DMS153 treated with DMSO at 0.1 percent for 48 hours (cell line): Measurements from ENCODE around the gene MAST1.
"Not testable (repeated sequence)": the region's sequence is repeated elsewhere in the genome, so short reads cannot be mapped to it uniquely, and the experiment has no call there.

Experiments
- DNase-seq: peaks from one replicate; lab custom pipeline; 2025; ENCODE audit not compliant: unreplicated experiment; lab: John Stamatoyannopoulos, UW

Gene MAST1

DNA sequence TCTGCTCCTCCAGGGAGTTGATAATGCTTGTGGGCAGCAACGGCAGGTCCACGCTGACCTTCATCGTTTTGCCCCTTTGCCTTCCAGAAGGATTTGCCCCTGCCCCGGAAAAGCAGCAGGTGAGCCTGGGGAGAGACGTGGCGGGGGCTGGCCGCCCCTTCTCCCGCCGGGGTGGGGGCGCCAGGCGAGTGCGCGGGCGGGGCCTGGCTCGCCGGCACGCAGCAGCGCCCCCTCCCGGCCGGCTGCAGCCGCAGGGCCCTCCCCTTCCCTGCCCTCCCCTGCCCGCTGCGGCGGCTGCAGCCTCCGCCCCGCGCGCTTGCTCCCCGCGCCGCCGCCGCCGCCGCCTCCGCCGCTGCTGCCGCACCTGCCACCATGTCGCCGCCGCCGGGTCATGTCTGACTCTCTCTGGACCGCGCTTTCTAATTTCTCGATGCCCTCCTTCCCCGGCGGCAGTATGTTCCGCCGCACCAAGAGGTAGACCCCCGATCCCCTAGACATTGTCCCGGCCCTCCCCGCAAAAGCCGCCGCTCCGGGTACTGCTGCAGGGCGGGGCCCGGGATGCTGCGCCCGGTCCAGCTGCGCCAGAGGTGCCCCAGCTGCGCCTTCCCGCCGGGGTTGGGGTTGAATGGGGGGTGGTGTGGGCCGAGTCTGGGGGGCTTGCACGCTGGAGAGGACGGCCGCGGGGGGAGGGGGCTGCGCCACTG is at the start of gene MAST1:
MAST1 (plus strand) TSS at position 334 of the 704 bp plus-strand sequence; CDS start at position 392, 58 bp downstream.
- DNase-seq: peak; percentile 12

DNA sequence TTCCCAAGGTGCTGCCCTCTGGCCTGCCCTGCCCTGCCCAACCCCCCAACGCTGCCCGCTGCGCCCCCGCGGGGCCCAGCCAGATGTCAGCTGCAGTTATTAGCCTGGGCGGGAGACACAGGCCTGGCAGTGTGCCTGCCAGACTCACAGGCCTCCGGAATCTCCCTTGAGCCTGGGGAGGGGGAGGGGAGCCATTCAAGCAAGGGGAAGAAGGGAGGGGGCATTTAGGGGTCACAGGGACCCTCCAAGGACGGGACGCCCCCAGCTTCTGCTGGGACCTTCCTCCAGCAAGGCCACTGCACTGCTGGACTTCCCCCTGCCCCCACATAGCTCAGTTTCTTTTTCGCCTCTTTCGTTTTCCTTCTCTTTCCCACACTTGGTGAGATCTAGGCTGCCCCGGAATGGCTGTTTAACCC is 49.6 kb upstream of the MAST1 start:
- DNase-seq: peak; percentile 35

DNA sequence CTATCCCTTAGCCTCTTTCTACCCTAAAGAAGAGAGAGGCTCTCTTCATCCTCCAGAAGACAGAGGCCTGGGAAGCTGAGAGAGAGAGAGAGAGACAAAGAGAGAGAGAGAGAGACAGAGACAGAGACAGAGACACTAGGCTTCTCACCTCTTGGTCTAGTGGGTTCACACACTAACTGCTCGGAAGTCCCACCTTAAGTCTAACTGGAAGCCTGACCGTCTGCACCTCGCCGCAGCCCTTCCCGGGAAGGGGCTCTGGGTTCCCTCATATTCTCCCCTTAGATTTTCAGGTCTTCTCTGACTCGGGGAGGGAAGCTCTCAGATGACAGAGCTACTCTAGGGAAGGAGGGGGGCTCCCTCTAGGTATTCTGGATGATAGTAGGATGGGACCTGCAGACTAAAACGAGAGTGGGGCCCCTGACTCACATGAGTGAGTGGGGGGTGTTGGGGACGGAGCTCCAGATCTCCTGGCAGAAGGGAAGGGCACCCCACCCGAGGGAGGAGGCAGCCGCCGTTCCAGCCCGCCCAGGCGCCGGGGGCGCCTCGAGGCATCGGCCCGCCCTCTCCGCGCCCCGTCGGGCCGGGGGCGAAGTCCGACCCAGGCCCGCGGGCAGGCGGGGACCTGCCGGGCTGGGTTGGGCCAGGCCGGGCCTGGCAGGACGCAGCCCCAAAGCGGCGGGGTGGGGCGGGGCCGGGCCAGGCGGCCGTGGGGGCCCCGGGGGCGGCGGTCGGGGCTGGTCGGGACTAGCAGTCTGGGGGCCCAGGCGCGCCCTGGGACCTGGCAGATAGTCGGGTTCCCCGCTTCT is 49.0 kb upstream of the MAST1 start:
- no peak for DNase-seq

DNA sequence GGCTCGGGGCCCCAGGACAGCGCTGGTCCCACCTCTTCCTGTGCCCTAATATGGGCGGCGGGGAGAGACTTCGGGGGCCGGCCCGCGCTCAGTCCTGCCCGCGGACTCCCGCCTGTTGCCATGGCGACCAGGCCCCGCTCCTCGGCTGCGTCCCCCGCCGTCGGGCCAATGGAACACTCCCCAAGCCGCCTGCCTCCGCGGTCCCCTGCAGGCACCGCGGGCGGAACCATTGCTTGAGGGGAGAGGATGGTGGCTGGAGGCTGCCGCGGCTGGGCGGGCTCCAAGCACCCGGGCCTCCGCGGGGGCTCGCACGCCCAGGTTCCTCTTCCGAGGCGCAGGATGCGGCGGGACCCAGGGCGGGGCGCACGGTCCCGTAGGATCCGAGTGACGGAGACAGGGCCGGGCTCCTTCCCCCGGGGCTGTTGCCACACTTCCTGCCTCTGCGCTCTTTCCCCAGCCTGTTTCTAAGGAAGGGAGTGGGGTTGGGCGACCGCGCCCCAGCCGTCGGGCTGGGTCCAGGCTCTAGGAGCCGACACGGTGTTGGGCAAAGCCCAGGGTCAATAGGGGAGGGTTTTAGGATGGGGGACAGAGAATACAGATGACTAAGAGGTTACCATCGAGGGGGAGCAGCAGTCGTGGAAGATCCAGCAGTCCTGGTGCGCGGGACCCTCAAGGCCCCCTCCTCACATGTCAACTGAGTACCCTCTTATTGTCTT is 48.3 kb upstream of the MAST1 start:
- DNase-seq: peak; percentile 77

DNA sequence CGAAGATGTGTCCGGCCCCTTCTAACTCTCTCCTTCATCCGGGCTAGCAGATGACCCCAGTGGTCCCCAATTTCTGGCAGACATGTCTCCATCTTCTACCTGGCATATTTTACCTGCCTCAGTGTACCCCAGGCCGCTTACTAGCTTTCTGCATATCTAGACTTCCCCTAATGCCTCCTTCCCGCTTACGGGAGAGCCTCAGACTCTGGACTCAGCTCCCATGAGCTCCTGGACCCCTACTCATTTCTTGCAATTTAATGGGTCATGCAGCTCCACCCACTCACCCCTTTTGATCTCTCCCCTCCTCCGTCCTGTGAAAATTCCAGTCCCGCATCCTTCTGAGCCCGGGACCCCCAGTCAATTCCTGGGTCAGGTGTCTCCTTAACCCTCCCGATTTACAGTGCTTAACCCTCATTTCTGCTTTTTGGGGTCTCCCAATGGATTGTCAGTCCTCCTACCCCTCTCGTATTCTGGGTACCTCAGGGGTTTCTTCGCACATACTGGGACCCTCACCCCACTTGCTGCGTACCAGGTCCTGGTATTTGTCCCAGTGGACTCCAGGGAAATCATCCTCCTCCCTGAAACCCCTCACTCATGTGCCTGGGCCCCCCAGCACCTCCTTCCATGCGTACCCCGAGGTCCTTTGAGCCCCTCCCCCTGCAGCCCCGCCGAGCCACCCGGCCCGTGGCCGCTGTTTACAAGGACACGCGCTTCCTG is 47.5 kb upstream of the MAST1 start:
- DNase-seq: no peak

DNA sequence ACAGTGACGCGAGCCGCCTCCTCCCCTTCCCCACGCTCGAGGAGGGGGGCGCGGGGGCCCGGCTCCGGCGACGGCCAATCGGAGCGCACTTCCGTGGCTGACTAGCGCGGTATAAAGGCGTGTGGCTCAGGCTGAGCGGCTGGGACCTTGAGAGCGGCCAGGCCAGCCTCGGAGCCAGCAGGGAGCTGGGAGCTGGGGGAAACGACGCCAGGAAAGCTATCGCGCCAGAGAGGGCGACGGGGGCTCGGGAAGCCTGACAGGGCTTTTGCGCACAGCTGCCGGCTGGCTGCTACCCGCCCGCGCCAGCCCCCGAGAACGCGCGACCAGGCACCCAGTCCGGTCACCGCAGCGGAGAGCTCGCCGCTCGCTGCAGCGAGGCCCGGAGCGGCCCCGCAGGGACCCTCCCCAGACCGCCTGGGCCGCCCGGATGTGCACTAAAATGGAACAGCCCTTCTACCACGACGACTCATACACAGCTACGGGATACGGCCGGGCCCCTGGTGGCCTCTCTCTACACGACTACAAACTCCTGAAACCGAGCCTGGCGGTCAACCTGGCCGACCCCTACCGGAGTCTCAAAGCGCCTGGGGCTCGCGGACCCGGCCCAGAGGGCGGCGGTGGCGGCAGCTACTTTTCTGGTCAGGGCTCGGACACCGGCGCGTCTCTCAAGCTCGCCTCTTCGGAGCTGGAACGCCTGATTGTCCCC is 46.8 kb upstream of the MAST1 start, which contains the start of gene JUNB:
JUNB (plus strand) TSS at position 142 of the 706 bp plus-strand sequence; CDS start at position 428, 286 bp downstream.
- peak; percentile 87 for DNase-seq

DNA sequence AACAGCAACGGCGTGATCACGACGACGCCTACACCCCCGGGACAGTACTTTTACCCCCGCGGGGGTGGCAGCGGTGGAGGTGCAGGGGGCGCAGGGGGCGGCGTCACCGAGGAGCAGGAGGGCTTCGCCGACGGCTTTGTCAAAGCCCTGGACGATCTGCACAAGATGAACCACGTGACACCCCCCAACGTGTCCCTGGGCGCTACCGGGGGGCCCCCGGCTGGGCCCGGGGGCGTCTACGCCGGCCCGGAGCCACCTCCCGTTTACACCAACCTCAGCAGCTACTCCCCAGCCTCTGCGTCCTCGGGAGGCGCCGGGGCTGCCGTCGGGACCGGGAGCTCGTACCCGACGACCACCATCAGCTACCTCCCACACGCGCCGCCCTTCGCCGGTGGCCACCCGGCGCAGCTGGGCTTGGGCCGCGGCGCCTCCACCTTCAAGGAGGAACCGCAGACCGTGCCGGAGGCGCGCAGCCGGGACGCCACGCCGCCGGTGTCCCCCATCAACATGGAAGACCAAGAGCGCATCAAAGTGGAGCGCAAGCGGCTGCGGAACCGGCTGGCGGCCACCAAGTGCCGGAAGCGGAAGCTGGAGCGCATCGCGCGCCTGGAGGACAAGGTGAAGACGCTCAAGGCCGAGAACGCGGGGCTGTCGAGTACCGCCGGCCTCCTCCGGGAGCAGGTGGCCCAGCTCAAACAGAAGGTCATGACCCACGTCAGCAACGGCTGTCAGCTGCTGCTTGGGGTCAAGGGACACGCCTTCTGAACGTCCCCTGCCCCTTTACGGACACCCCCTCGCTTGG is 46.1 kb upstream of the MAST1 start:
- peak; percentile 34 for DNase-seq

DNA sequence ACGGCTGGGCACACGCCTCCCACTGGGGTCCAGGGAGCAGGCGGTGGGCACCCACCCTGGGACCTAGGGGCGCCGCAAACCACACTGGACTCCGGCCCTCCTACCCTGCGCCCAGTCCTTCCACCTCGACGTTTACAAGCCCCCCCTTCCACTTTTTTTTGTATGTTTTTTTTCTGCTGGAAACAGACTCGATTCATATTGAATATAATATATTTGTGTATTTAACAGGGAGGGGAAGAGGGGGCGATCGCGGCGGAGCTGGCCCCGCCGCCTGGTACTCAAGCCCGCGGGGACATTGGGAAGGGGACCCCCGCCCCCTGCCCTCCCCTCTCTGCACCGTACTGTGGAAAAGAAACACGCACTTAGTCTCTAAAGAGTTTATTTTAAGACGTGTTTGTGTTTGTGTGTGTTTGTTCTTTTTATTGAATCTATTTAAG is 45.4 kb upstream of the MAST1 start:
- no peak for DNase-seq

DNA sequence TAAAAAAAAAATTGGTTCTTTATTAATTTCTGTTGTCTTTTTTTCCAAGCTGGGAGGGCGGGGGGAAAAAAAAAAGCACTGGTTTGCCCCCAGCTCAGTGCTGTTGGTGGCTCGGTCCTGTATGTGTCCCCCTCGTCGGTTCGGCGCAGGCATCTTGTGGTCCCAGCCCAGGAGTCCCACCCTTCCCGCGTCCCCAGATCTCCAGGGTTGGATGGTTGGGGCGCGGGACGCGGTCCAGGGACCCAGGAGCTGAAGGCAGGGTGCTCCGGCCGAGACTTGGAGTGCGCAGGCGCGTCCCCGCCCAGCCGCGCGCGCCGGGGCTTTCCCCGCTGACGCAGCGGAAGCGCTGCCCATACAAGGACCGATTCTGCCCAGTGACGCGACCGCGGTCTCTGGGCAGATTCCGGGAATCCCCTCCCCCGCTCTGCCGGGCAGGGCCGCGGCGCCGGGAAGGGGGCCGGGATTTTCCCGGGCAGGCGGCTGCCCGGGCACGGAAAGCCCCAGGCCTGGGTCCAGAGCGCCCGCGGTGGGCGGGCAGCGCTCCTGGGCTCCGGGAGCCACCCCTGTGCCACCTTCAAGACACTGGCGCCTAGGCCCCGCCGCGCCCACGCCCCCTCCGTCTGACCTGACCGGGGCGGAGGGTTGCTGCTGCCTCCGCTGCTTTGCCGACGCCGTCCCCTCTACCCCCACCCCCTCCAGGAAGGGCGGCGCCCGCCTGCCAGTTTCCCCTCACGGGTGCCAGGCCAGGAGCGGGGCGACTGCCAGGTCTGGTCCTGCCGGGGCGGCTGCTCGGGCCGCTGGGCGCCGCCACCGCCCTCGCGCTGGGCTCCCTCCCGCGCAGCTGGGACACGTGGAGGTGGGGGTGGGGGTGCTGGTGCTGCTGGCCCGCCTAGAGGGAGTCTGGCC is 44.8 kb upstream of the MAST1 start:
- peak; percentile 87 for DNase-seq

DNA sequence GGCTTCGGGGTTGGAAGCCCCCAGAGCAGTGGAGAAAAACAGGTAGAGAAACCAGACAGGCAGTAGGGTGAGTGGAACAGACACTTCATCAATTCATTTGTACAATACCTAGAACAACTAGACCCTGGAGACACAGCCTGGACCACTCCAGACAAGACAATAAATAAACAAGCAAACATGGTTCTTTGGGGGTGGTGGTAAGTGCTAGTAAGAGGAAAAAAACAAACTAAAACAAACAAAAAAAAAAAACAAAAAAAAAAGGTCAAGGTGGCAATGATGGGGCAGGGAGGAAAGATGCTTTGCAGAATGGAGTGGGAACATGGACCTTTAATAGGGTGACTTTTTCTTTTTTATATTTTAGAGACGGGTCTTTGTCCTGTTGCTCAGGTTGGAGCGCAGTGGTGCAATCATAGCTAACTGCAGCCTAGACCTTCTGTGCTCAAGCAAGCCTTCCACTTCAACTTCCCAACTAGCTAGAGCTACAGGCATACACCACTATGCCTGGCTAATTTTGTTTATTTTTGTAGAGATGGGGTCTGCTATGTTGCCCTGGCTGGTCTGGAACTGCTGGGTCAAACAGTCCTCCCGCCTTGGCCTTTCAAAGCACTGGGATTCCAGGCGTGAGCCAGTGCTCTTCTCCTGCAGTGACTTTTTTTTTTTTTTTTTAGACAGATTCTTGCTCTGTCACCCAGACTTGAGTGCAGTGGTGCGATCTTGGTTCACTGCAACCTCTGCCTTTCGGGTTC is 43.9 kb upstream of the MAST1 start:
- DNase-seq: no peak

DNA sequence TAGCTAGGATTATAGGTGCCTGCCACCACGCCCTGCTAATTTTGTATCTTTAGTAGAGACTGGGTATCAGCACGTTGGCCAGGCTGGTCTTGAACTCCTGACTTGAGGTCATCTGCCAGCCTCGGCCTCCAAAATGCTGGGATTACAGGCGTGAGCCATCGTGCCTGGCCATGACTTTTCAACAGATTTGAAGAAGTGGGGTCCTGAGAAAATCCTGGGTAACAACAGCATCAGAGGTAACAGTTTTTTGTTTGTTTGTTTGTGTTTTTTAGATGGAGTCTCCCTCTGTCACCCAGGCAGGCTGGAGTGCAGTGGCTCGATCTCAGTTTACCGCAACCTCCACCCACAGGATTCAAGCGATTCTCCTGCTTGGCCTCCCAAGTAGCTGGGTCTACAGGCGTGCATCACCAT is 43.3 kb upstream of the MAST1 start:
- no peak for DNase-seq

DNA sequence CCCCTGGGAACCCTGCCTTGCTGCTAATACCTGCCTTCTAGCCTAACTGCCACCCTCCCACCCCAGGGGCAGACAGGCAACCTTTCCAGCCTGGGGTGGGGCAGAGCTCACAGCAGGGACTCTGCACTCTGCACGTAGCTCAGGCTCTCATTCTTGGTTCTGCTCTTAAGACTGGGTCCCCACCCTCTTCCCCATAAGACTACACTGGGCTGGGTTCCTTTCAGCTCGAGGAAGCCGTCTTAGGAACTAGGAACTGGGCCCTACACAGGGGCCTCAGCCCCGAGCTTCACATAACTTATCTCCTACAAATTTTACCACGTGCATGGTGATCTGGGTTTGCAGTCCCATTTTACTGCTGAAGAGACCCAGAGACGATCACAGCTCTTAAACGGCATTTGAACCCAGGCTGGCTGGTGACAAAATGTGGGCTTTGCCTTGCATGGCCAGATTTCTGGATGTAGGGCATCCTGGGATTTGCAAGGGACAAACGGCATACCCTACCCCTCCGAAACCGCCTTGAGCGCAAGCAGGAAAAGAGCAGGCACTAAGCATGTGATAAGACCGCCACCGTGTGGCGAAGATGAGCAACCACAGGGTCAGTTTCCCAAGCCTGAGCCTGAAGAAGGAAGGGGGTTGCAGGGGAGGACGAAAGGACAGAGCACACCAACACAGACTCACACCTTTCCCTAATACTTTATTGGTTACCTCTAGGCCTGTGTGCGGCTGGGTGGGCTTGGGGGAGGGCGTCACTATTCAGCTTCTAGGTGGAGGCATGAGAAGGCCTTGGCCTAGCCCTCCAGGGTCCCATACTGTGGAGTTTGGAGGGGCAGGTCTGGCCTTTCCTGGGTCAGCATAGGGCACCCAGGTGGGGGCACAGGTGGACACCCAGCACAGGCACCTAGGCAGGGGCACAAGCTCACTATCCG is 41.9 kb upstream of the MAST1 start:
- peak; percentile 58 for DNase-seq

DNA sequence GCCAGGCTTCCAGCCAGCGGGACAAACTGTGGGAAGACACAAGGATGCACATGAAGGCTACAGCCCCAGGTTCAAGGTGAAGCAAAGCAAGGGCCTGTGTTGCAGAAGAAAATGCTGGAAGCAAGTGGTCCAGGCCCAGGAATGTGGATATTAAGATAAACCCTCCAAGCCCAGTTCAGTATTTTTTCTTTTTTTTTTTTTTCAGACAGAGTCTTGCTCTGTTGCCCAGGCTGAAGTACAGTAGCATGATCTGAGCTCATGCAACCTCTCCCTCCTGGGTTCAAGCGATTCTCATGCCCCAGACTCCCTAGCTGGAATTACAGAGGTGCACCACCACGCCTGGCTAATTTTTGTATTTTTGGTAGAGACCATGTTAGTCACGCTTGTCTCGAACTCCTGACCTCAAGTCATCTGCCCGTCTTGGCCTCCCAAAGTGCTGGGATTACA is 41.2 kb upstream of the MAST1 start:
- no peak for DNase-seq

DNA sequence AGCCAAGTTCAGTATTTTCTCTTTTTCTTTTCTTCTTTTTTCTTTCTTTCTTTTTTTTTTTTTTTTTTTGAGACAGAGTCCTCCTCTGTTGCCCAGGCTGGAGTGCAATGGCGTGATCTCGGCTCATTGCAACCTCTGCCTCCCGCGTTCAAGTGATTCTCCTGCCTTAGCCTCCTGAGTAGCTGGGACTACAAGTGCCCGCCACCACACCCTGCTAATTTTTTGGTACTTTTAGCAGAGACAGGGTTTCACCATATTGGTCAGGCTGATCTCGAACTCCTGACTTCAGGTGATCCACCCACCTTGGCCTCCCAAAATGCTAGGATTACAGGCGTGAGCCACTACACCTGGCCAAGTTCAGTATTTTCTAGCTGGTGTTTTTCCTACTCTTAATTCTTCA is 40.7 kb upstream of the MAST1 start:
- not testable (repeated sequence) for DNase-seq

DNA sequence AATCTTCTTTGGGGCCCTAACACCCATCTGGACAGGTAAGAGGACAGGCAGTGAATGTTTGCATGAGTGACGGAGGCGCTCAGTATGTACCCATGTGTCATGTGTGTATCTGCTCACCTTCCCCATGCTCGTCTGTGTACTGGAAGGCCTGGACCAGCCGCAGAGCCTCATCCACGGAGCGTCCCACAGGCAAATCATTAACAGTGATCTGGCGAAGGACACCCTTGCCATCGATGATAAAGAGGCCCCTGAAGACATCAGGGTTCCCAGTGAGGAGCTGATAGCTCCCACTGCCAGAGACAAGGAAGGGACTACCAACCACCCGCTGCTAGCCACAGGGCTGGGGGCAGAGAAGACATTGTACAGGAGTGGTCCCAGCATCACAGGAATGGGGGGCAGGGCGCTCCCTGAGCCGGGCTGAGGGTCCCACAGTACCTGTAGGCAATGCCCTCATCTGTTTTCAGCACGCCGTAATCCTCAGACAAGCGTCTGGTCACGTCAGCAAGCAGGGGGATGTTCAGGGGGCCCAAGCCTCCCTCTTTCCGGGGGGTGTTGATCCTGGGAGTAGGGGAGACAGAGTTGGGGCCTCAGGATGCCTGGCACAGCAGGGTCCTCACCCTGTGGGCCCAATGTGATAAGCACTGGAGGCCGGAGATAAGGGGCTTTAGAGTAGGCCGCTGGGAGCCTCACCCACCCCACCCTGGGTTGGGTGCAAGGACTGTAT is 38.4 kb upstream of the MAST1 start:
- DNase-seq: no peak

DNA sequence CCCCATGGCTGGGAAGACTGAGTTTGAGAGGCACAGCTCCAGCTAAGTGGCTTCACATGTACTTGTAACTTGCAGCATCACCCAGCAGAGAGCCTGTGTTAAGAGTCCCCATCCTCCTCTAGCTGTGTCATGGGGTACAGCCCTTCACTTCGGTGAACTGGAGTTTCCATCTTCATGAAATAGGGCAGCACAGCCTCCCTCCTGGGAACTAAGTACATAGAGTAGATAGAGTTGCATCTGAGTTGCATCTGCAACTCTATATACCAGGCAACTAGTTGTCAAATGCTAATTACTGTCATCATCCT is 37.9 kb upstream of the MAST1 start:
- DNase-seq: no peak
